NB4 (cell line): ENCODE measurements around the gene TMEM63B.

Source experiments
- CTCF ChIP-seq: IDR thresholded peaks from one replicate; pipeline ENCODE4 v1.5.1; 2012; ENCODE audit warnings: low read depth, low read length
- MAX ChIP-seq: IDR thresholded peaks from 2 replicates; pipeline ENCODE4 v1.6.1; 2011; ENCODE audit warnings: low read depth, low read length
- MYC ChIP-seq: IDR thresholded peaks from 2 replicates; pipeline ENCODE4 v1.6.1; 2011; ENCODE audit warnings: low read depth, low read length
- POLR2A ChIP-seq: IDR thresholded peaks from 2 replicates; pipeline ENCODE4 v1.6.1; 2011; ENCODE audit warnings: mild to moderate bottlenecking; ENCODE audit not compliant: insufficient read length; ENCODE audit errors: extremely low read depth

GRCh38 chr6:44152109-44152461 is 24.7 kb downstream of the TMEM63B start:
- TF ChIP-seq CTCF = no peak
- TF ChIP-seq POLR2A = no peak
- no peak for TF ChIP-seq MAX
- TF ChIP-seq MYC = no peak
